GM12872 (cell line): ENCODE results near the gene RBM19.

ENCODE experiments used
- TF ChIP-seq, protein P1 (sequence below): IDR thresholded peaks from 3 replicates; pipeline ENCODE4 v1.5.1; 2011; ENCODE audit warnings: low read depth, mild to moderate bottlenecking, low read length, moderate library complexity; ENCODE audit not compliant: insufficient read depth

The RBM19 gene

DNA sequence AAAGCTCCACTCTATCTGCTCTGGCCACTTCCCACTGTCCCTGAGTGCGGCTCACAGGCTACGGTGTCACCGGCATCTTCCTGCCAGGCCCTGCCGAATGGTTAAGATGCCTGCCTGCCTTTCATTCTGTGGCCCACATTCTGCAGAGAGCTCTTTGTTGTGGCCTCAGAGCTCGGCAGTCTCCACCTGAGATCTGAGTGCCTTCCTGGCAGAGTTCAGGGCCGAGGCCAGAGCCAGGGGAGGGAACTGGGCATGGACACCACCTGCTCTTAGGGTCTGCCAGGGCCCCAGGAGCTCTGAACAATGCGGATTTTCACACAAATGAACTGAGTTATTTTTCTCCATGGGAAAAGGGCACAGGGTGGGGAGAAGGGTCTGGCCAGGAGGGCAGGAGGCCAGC lies 127.2 kb downstream of the RBM19 start:
- TF ChIP-seq, protein P1, sequence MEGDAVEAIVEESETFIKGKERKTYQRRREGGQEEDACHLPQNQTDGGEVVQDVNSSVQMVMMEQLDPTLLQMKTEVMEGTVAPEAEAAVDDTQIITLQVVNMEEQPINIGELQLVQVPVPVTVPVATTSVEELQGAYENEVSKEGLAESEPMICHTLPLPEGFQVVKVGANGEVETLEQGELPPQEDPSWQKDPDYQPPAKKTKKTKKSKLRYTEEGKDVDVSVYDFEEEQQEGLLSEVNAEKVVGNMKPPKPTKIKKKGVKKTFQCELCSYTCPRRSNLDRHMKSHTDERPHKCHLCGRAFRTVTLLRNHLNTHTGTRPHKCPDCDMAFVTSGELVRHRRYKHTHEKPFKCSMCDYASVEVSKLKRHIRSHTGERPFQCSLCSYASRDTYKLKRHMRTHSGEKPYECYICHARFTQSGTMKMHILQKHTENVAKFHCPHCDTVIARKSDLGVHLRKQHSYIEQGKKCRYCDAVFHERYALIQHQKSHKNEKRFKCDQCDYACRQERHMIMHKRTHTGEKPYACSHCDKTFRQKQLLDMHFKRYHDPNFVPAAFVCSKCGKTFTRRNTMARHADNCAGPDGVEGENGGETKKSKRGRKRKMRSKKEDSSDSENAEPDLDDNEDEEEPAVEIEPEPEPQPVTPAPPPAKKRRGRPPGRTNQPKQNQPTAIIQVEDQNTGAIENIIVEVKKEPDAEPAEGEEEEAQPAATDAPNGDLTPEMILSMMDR = no peak

DNA sequence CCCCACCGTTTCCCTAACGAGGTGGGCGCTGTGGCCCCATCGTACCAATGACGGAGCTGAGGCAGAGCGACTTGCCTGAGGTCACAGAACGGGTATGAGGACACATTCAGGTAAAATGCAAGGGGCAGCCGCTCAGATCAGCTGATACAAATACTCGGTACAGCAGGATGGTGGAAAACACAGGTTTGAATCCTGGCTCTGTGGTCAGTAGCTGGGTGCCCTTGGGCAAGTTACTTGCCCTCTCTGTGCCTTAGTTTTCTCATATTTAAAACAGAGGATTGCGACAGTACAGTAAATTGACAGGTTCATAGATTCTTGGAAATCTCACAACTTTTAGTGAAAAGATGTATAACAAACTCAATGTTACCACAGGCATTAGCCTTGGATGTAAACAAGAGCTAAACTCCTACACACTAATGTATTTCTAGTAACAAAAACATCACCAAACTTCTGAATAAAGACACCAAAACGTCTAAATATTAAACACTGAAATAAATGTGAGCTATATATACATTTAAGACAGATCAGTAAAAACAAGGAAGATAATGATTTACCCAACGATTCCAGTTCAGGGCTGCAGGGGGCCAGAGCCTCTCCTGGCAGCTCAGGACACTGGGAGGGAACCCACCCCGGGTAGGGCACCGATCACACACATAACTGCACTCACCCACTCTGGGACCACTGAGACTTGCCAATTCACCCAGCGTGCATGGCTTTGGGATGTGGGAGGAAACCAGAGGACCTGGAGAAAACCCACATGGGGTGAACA lies 128.4 kb downstream of the RBM19 start:
- TF ChIP-seq, protein P1 = no peak

DNA sequence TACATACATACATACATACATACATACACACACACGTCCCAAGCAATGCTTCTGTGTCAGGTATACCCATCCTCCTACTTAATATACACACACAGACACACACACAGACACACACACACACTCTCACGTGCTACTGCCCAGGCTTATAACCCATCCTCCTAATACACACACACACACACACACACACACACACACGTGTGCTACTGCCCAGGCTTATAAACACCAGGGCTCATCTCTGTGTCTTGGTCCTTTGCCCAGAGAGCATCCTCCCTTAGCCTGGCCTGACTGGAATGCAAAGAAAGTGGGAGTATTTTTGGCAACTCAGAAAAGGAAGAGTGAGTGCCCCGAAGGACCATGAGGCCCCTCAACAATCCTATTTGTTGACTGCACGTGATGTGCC lies 129.0 kb downstream of the RBM19 start:
- TF ChIP-seq, protein P1 = no peak

DNA sequence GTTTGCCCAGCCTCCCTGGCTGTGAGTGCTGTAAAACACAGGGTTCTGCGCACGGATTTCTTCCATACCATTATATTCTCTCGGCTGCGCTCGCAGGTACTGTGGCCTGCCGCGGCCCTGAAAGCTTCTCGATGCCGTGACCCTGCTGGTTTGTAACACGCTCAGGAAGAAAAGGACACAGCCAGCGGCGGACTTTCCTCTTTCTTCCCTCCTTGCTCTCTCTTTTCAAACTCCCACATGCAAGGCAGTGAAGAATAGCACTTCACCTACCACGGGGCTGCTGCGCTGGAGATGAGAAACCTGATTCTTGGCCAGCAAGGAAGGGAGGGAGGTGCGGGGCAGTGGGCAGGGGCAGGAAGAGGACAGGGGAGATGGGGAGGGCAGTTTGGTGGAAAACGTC lies 130.2 kb downstream of the RBM19 start:
- TF ChIP-seq, protein P1 = no peak

DNA sequence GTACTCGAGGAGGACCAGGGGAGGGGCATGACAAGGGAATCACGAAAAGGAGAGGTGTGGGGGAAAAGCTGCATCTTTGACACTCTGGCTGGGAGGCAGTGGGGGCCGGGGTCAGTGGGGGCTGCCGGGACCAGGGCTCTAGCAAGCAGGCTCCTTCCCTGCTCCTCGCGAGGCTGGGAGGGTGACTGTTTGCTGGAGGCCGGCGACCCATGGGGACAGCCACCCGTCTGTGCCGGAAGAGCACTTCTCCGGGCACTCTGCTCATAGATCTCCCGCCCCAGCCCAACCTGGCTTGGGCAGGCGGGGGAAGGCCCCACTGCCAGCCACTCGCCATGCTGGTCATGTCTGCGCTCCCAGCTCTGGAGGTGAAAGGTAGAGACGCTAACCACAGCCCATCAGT lies 130.7 kb downstream of the RBM19 start:
- TF ChIP-seq, protein P1 = no peak

DNA sequence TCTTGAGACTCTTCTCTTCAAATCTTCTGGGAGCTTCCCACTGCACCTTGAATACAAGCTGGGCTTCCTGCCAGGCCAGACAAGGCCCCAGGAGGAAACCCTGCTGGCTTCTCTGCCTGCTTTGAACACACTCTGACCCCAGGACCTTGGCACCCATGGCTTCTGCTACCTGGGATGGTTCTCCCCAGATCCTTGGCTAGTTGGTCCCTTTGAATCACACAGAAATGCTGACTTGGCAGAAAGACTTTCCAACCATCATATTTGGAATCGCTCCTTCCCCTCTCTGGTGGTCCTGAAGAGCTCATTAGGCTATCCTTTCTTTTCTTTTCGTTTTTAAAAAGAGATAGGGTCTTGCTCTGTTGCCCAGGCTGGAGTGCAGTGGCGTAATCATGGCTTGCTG lies 132.7 kb downstream of the RBM19 start:
- TF ChIP-seq, protein P1 = no peak

DNA sequence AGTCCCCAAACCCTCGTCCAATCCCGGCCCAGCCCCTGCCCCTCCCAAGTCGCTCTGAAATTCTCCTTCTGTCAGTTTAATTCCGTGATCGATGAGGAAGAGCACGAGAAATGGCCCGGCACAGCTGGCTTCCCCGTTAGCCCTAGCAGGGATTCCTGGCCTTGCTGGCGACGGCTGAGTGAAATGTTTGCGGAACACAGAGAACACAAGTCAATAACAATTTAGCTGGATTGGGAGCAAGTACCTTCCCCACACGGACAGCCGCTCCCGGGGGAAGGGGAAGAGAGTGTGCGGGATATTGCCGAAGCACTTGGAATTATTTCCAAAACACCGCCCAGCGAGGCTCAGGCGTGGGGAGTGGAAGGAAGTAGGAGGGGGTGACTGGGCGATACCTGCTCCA lies 134.6 kb downstream of the RBM19 start:
- TF ChIP-seq, protein P1 = no peak
